Natural killer cell treated with Interleukin-12 subunit alpha and Interleukin-12 subunit beta and Interleukin-15 and Interleukin-18, amount 100 ng/mL, for 72 hours (primary cell): ENCODE data around the gene SLC22A4. TPM values are rescaled to one million over a fixed set of nuclear protein-coding genes. Genes with fewer than 3 reads are reported as not detected.

Source experiments
- ATAC-seq, 2 donors: fragments of 150-1000 bp; cut with Tn5 transposase in 1 of 2; sonication (Bioruptor Pico), chemical (Tn5 transposase) in 1 of 2; 2 replicates each; pipeline ENCODE4 v1.10.0; 2021
- DNase-seq: peaks from one replicate; pipeline ENCODE4 v3.0.0; 2022; ENCODE audit warnings: low spot score
- H3K27ac Mint-ChIP-seq, 2 donors: 1 replicate in 1 of 2; 2 replicates in 1 of 2; pipeline ENCODE4 v1.8.0; 2022; ENCODE audit warnings: mixed read lengths in 2 of 2, mild to moderate bottlenecking in 1 of 2, moderate library complexity in 1 of 2
- H3K27me3 Mint-ChIP-seq, 2 donors: 1 replicate in 1 of 2; 2 replicates in 1 of 2; pipeline ENCODE4 v1.8.0; 2022; ENCODE audit warnings: mixed read lengths in 2 of 2
- H3K36me3 Mint-ChIP-seq: one replicate; pipeline ENCODE4 v1.8.0; 2022; ENCODE audit warnings: mixed read lengths
- H3K4me1 Mint-ChIP-seq, 2 donors: 1 replicate in 1 of 2; 2 replicates in 1 of 2; pipeline ENCODE4 v1.8.0; 2022; ENCODE audit warnings: low read depth in 2 of 2, mixed read lengths in 2 of 2, mild to moderate bottlenecking in 1 of 2
- H3K4me3 Mint-ChIP-seq: one replicate; pipeline ENCODE4 v1.8.0; 2022; ENCODE audit warnings: mixed read lengths
- H3K9me3 Mint-ChIP-seq: 2 replicates; pipeline ENCODE4 v1.8.0; 2022; ENCODE audit warnings: mixed read lengths
- total RNA-seq, 2 donors: library from RNA; stranded (reverse); gene quantifications; one replicate each; pipeline ENCODE4 v1.2.3, GENCODE V29; 2022

Gene SLC22A4
- total RNA-seq, 2 donors from 2014 or later = 0.93 to 2.5 TPM

DNA sequence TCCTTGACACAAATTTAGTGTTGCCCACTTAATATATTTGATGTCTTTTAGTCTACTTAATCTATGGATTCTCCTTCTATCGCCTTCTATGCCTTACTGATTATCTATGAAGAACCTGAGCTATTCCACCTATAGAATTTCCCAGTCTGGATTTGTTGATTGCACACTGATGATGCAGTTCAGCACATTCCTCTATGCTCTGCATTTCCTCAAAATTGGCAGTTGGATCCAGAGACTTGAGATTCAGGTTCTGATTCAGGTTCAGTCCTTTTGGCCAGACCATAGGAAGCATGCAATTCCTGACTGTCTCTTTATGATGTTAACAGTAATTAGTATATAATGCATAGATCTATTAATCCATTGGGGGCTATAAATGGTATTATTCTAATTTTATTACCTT is 89.1 kb downstream of the SLC22A4 start:
- no peaks in the 10 kb centered on the region for H3K9me3 Mint-ChIP-seq
- no peak overlapping the region for H3K27ac Mint-ChIP-seq
- no peak for DNase-seq
- no peaks in the 10 kb centered on the region for H3K27me3 Mint-ChIP-seq
- no peaks in the 10 kb centered on the region for H3K36me3 Mint-ChIP-seq
- H3K4me3 Mint-ChIP-seq = no peak overlapping the region
- H3K4me1 Mint-ChIP-seq = peaks cover 25 to 29% of the 10 kb centered on the region in 2 donors
- no peak for ATAC-seq

DNA sequence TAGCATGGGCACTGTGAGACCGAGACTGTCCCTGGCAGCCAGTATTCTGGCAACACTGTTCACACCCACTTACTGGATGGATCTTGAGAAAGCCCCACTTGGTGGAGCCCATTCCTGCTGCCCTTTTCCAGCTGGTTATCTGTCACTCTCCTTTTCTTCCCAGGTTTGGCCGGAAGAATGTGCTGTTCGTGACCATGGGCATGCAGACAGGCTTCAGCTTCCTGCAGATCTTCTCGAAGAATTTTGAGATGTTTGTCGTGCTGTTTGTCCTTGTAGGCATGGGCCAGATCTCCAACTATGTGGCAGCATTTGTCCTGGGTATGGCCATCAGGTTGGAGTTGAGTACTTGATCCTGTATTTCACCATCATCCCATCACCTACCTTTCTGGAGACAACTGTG is 89.8 kb downstream of the SLC22A4 start:
- Mint-ChIP-seq H3K27ac (no peak overlapping the region), H3K4me1 (peaks cover 29% of the 10 kb centered on the region in 2 donors), H3K4me3 (no peak overlapping the region), H3K9me3 (no peaks in the 10 kb centered on the region), H3K27me3 (no peaks in the 10 kb centered on the region), H3K36me3 (no peaks in the 10 kb centered on the region)
- DNase-seq = no peak
- ATAC-seq = no peak

DNA sequence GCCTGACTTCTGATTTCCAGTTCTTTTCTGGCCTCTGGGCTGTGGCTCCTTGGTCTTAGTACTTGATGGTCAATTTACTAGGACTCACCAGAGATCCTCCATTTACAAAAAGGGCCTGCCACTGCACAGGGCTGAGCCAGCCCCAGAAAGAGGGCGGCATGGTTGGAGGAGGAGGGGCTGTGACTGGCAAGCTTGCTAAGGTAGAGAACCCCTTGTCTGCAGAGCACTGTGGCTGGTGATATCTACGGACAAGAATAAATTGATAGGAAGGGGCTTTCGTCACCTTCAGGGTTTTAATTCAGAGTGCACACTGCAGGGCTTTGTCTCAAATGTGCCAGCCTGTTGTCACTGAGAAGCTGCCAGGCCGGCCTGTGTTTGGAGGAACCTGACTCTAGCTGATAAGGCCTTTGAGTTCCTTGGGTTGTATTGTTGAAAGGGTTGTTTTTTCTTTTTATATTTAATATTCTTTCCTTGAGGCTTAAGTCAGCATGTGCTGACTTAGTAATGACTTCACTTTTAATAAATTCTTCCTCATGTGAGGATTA is 90.4 kb downstream of the SLC22A4 start:
- no peaks in the 10 kb centered on the region for H3K27me3 Mint-ChIP-seq
- ATAC-seq (no peak), DNase-seq (no peak)
- peaks cover 29% of the 10 kb centered on the region in 2 donors for H3K4me1 Mint-ChIP-seq
- H3K9me3 Mint-ChIP-seq = no peaks in the 10 kb centered on the region
- no peak overlapping the region for H3K27ac Mint-ChIP-seq
- H3K36me3 Mint-ChIP-seq = no peaks in the 10 kb centered on the region
- no peak overlapping the region for H3K4me3 Mint-ChIP-seq

DNA sequence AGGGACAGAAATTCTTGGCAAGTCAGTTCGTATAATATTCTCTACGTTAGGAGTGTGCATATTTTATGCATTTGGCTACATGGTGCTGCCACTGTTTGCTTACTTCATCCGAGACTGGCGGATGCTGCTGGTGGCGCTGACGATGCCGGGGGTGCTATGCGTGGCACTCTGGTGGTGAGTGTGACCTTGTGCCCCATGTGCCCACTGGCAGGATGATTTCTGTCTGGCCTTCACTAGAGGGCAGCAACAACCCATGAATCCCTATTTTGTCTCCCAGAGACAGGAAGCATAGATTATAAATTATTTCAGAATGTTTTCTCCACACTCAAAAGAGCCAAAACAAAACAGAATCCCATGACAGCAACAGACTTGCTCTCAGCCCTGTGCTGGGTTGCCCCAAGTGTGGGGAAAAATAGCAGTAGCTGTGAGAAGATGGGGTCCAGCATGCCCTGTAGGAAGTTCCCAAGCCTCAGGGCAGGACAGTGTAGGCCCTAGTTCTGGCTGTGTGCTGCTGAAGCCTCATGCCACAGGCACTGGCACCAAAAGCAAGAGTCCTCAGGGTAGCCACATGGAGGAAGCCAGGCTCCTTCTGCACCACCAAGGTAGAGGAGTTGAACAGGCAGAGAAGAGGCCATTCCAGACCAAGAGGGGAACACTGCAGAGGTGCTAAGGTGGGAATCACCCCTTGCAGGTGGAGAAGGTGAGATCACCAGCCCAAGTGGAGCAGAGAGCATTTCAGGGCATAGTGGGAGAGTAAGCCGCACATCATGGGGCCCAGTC is 91.3 kb downstream of the SLC22A4 start:
- Mint-ChIP-seq H3K27me3 (no peaks in the 10 kb centered on the region), H3K36me3 (no peaks in the 10 kb centered on the region), H3K27ac (peak overlapping the region; percentile 72 to 90), H3K4me3 (peak overlapping the region; percentile 56), H3K9me3 (no peaks in the 10 kb centered on the region), H3K4me1 (peaks cover 29 to 38% of the 10 kb centered on the region in 2 donors)
- ATAC-seq (peak; percentile 71 to 84), DNase-seq (peak; percentile 78)

DNA sequence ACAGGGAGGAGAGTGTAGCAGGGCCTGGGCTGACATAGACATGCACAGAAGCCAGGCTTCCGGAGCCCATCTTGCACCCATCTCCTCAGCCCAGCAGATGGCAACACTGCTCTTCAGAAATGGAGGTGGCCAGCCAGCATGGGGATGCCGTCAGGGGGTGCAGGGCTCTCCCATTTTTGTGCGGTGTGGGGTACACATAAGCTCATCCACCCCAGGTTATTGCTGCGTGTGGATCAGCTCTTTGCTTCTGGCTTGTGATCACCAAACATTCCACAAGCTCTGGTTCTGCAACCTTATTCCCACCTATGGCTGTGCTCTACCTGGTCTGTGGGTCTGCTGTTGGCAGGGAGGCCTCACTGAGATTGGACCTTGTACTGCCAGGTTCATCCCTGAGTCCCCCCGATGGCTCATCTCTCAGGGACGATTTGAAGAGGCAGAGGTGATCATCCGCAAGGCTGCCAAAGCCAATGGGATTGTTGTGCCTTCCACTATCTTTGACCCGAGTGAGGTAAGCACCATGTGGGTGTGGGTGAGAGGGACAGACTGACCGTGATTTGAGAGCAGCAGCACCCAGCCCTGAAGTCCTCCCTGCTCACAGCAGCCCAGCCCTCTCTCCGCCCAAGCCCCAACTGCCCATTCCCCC is 92.6 kb downstream of the SLC22A4 start:
- Mint-ChIP-seq H3K27ac (peak overlapping the region; percentile 45 to 90), H3K4me1 (peaks cover 29 to 39% of the 10 kb centered on the region in 2 donors)

DNA sequence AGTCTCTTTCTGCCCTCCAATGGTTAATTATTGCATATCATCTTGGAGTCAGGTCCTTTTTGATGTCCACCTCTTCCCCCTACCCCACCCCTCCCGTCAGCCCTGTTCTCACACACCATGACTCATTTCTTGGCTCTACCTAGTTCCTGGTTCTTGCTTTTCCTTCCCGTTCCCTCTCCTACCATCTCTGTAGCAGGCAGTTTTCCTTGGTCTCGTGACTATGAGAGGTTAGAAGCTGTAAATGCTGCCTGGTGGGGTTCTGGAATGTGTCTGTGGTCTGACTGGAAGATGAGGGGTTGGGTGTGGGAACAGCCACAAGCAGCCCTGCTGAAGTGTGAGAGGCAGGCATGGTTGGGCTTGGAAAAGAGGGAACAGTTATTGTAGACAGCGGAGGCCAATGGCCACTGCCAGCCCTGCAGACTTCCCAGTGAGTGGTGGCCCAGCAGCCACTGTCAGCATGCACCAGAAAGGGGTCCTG is 93.5 kb downstream of the SLC22A4 start:
- Mint-ChIP-seq H3K36me3 (no peaks in the 10 kb centered on the region), H3K9me3 (no peaks in the 10 kb centered on the region), H3K4me3 (no peak overlapping the region), H3K4me1 (peaks cover 29 to 39% of the 10 kb centered on the region in 2 donors), H3K27ac (peak overlapping the region; percentile 2 to 90), H3K27me3 (no peaks in the 10 kb centered on the region)
- DNase-seq (no peak), ATAC-seq (no peak)

More for the DNA sequence above, 92.6 kb downstream of the SLC22A4 start:
- no peaks in the 10 kb centered on the region for H3K36me3 Mint-ChIP-seq
- no peaks in the 10 kb centered on the region for H3K9me3 Mint-ChIP-seq
- peak; percentile 82 for DNase-seq
- ATAC-seq = peak; percentile 91 to 94
- H3K4me3 Mint-ChIP-seq = peak overlapping the region; percentile 16
- H3K27me3 Mint-ChIP-seq = no peaks in the 10 kb centered on the region

DNA sequence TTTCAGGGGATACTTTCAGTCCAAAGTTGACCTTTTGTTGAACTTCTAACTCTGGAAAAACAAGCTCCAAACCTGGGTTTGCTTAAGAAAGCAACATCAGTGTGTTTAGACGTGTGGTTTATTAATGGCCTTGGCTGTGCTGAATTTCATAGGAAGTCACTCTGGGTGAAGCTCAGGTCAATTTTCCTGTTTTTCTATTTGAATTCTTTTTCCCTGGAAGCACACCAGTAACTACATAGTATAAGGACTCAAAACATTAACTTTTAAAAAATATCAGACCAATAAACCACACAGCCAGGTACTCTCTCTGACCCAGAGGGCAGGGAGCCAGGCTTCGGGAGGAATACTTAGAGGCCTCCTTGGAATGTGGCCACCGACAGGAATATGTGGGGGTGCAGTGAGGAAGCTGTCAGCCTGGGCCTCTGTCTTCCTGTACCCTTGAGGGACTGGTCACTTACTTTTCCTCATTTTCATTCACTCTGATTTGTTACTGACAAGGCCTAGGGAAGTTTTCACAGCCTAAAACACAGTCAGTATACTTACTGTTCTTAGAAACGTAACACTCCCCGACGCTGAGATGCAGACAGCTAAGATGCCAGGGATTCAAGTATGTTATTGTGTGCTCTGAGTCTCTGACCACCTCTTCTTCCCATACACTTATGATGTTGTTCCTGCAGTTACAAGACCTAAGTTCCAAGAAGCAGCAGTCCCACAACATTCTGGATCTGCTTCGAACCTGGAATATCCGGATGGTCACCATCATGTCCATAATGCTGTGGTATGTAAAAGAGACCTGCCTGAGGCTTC is 94.3 kb downstream of the SLC22A4 start:
- DNase-seq = no peak
- H3K4me3 Mint-ChIP-seq = no peak overlapping the region
- H3K36me3 Mint-ChIP-seq = no peaks in the 10 kb centered on the region
- peak overlapping the region; percentile 2 to 45 for H3K27ac Mint-ChIP-seq
- no peaks in the 10 kb centered on the region for H3K27me3 Mint-ChIP-seq
- ATAC-seq = no peak
- peaks cover 29 to 39% of the 10 kb centered on the region in 2 donors for H3K4me1 Mint-ChIP-seq
- no peaks in the 10 kb centered on the region for H3K9me3 Mint-ChIP-seq

DNA sequence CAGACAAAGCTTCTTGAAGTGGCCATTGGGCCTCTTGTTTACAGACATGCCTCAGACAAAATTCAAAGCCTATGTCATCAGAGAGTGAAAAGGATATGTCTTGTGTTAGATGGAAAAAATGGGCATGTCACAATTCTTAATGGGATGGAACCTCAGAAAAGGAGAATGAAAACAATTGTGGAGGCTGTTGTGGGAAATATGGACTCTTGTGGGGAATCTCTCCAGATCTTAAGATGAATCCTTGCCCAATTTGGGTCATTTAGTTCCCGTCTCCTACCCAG is 94.8 kb downstream of the SLC22A4 start:
- no peak for ATAC-seq
- H3K4me1 Mint-ChIP-seq = peaks cover 29 to 39% of the 10 kb centered on the region in 2 donors
- no peak overlapping the region for H3K4me3 Mint-ChIP-seq
- no peaks in the 10 kb centered on the region for H3K36me3 Mint-ChIP-seq
- H3K27ac Mint-ChIP-seq = peak overlapping the region in 1 of 2 donors; percentile 45
- no peaks in the 10 kb centered on the region for H3K27me3 Mint-ChIP-seq
- no peak for DNase-seq
- no peaks in the 10 kb centered on the region for H3K9me3 Mint-ChIP-seq

DNA sequence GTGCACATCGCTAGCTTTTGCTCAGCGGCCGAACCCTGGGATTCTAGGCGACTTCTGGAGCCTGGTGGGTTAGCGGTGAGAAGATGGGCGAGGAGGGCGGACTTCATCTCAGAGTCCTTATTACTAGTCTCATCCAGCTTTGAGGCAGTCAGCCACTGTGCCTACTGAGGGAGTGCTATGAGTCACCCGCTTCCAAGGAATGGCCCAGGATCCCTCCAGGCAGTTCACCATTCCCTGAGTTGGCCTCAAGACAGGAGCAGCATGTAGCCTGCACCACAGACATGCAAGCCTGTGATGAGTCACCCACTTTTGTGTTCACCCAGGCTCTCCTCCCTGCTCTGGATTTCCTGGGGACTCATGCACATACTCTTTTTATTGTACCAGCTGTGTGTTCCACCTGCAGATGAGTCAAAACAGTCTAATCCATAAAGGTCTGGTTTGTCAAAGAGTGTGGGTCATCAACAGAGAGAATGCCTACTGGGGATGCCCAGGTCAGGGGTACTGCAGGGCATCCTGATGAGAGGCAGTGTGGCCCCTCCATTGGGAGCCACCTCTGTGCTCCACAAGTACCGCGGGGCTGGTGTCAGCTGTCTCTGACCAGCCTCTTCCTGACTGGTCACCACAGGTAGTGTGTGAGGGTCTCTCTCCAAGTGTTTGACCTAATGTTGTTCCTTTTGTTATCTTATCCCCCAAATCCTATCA is 95.5 kb downstream of the SLC22A4 start:
- Mint-ChIP-seq H3K27me3 (no peaks in the 10 kb centered on the region), H3K4me1 (peaks cover 34 to 42% of the 10 kb centered on the region in 2 donors), H3K36me3 (no peaks in the 10 kb centered on the region), H3K9me3 (no peaks in the 10 kb centered on the region), H3K4me3 (no peak overlapping the region), H3K27ac (peak overlapping the region in 1 of 2 donors; percentile 55)
- ATAC-seq = no peak
- DNase-seq = no peak

DNA sequence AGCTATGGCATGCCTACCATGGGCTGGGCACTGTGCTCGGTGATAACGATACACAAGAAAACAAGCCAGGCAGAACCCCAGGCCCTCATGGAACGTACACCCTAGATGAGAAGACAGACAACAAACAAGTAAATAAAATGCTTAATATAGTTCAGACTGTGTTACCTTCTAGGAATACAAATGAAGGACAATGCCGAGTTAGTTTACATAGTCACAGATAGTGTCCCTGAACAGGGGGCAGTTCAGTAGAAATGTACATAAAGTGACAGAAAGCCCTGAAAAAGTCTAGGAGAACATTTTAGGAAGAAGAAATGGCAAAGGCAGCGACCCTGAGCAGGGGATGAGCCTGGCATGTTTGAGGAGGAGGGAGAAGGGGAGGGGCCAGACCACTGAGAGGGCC is 97.1 kb downstream of the SLC22A4 start:
- DNase-seq = no peak
- H3K27me3 Mint-ChIP-seq = no peaks in the 10 kb centered on the region
- no peak overlapping the region for H3K4me3 Mint-ChIP-seq
- peak overlapping the region in 1 of 2 donors; percentile 55 for H3K27ac Mint-ChIP-seq
- H3K9me3 Mint-ChIP-seq = no peaks in the 10 kb centered on the region
- H3K4me1 Mint-ChIP-seq = peaks cover 34 to 45% of the 10 kb centered on the region in 2 donors
- H3K36me3 Mint-ChIP-seq = no peaks in the 10 kb centered on the region
- ATAC-seq = no peak

DNA sequence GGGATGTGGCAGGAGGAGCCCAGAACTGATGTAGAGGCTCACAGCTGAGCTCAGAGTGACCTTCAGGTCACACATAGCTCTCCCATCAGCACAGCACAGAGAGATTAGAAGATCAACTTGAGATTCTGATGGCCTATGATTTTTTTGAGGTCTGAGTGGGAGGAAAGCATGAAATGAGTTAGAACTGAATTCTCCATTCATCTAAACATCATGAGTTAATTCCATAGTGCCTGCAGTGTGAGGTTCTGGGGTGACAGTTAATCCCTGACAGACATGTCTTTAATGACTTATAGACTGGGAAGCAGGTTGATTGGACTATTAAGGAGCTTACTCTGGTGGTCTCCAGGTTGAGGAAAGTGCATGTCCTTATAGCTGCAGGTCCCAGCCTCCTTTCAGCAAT is 97.7 kb downstream of the SLC22A4 start:
- Mint-ChIP-seq H3K27me3 (no peaks in the 10 kb centered on the region), H3K36me3 (no peaks in the 10 kb centered on the region), H3K4me1 (peaks cover 28 to 39% of the 10 kb centered on the region in 2 donors), H3K4me3 (no peak overlapping the region), H3K9me3 (no peaks in the 10 kb centered on the region), H3K27ac (no peak overlapping the region)
- no peak for DNase-seq
- no peak for ATAC-seq

DNA sequence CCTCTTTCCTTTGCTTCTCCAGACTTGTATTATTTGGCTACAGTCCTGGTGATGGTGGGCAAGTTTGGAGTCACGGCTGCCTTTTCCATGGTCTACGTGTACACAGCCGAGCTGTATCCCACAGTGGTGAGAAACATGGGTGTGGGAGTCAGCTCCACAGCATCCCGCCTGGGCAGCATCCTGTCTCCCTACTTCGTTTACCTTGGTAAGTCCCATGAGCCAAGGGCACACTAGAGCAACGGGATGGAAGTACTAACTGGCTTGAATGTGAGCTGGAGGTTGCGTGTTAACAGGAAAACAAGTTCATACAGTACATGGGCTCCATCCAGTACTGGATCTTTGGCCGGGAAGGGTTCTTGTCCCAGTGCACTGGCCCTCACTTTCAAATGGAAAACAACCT is 98.2 kb downstream of the SLC22A4 start:
- Mint-ChIP-seq H3K9me3 (no peaks in the 10 kb centered on the region), H3K4me1 (peaks cover 22 to 34% of the 10 kb centered on the region in 2 donors), H3K27ac (no peak overlapping the region), H3K36me3 (no peaks in the 10 kb centered on the region), H3K4me3 (no peak overlapping the region), H3K27me3 (no peaks in the 10 kb centered on the region)
- no peak for ATAC-seq
- DNase-seq = no peak
